Right forelimb (tissue), 1 donor: ENCODE measurements around the gene PPIL6.
"Not testable (repeated sequence)": the region's sequence is repeated elsewhere in the genome, so short reads cannot be mapped to it uniquely, and the experiment has no call there.

Source experiments
- DNase-seq: peaks from one replicate; pipeline ENCODE4 v3.0.0-alpha.2; 2018

The PPIL6 gene

GRCh38 chr6:109393886-109394281 is 46.5 kb downstream of the PPIL6 start:
- no peak for DNase-seq

GRCh38 chr6:109393157-109393885 is 47.1 kb downstream of the PPIL6 start:
- DNase-seq, result no peak

GRCh38 chr6:109389650-109390274 is 50.7 kb downstream of the PPIL6 start:
- DNase-seq, result no peak

GRCh38 chr6:109388265-109388664 is 52.2 kb downstream of the PPIL6 start:
- DNase-seq, result no peak

- DNase-seq, result no peak
Measured at GRCh38 chr6:109383438-109383940, 56.9 kb downstream of the PPIL6 start.

- peak; percentile 98 for DNase-seq
Measured at GRCh38 chr6:109382576-109383437, 57.6 kb downstream of the PPIL6 start.

GRCh38 chr6:109381747-109382575 is 58.5 kb downstream of the PPIL6 start, which contains the start of gene CD164:
CD164 (minus strand) TSS chr6:109382467; CDS start chr6:109382378, 89 bp downstream.
- peak; percentile 97 for DNase-seq

GRCh38 chr6:109381061-109381746 is 59.2 kb downstream of the PPIL6 start:
- DNase-seq, result no peak

- no peak for DNase-seq
Measured at GRCh38 chr6:109379711-109380110, 60.7 kb downstream of the PPIL6 start.

GRCh38 chr6:109377717-109378116 is 62.7 kb downstream of the PPIL6 start:
- no peak for DNase-seq

GRCh38 chr6:109374326-109374892 is 66.0 kb downstream of the PPIL6 start:
- DNase-seq, result no peak

- no peak for DNase-seq
Measured at GRCh38 chr6:109373762-109374161, 66.7 kb downstream of the PPIL6 start.

GRCh38 chr6:109373331-109373730 is 67.1 kb downstream of the PPIL6 start:
- DNase-seq, result no peak

- no peak for DNase-seq
Measured at GRCh38 chr6:109372130-109372529, 68.3 kb downstream of the PPIL6 start.

- no peak for DNase-seq
Measured at GRCh38 chr6:109370792-109371191, 69.6 kb downstream of the PPIL6 start.

GRCh38 chr6:109370336-109370735 is 70.1 kb downstream of the PPIL6 start:
- no peak for DNase-seq

- no peak for DNase-seq
Measured at GRCh38 chr6:109369728-109370127, 70.7 kb downstream of the PPIL6 start.

GRCh38 chr6:109364382-109365078 is 75.9 kb downstream of the PPIL6 start:
- not testable (repeated sequence) for DNase-seq

GRCh38 chr6:109363753-109364152 is 76.7 kb downstream of the PPIL6 start:
- no peak for DNase-seq

- DNase-seq, result no peak
Measured at GRCh38 chr6:109362102-109362884, 78.1 kb downstream of the PPIL6 start.
